Activated CD8-positive, alpha-beta T cell treated with anti-CD3 and anti-CD28 coated beads, Interleukin-2, amount 10 ng/mL, durations not matched to agents 7 days and 5 days (primary cell): ENCODE results near the gene DCAF6. TPM values are rescaled to one million over a fixed set of nuclear protein-coding genes. Genes with fewer than 3 reads are reported as not detected.

Experiments used
- ATAC-seq: fragments of 150-1000 bp; cut with Tn5 transposase; one replicate; pipeline ENCODE4 v1.10.0; 2021; ENCODE audit warnings: moderate library complexity
- CTCF ChIA-PET: fragments of 350-600 bp; sonication (Branson Sonifier 250); formaldehyde crosslinking; loops from one replicate; lab custom pipeline; 2021; ENCODE audit warnings: antibody characterized with exemption; lab: Charles Lee
- POLR2A ChIA-PET: fragments of 350-600 bp; sonication (Branson Sonifier 250); formaldehyde crosslinking; loops from one replicate; lab custom pipeline; 2021; ENCODE audit warnings: antibody characterized with exemption; lab: Charles Lee
- DNase-seq: peaks from one replicate; pipeline ENCODE4 v3.0.0-alpha.2; 2020
- H3K27ac Mint-ChIP-seq: one replicate; pipeline ENCODE4 v1.8.0; 2021; ENCODE audit warnings: mild to moderate bottlenecking, mixed read lengths
- H3K27me3 Mint-ChIP-seq: one replicate; pipeline ENCODE4 v1.8.0; 2021; ENCODE audit warnings: low read depth, mixed read lengths
- H3K36me3 Mint-ChIP-seq: one replicate; pipeline ENCODE4 v1.8.0; 2021; ENCODE audit warnings: low read depth, mixed read lengths
- H3K4me1 Mint-ChIP-seq: one replicate; pipeline ENCODE4 v1.8.0; 2021; ENCODE audit warnings: low read depth, mixed read lengths
- H3K4me3 Mint-ChIP-seq: one replicate; pipeline ENCODE4 v1.8.0; 2021; ENCODE audit warnings: mild to moderate bottlenecking, mixed read lengths
- H3K9me3 Mint-ChIP-seq: one replicate; pipeline ENCODE4 v1.8.0; 2022; ENCODE audit warnings: mixed read lengths; ENCODE audit not compliant: insufficient read depth
- total RNA-seq, 2 experiments: library from RNA; stranded (reverse); gene quantifications; one replicate each; pipeline ENCODE4 v1.2.3, GENCODE V29; 2021

DCAF6 gene
- total RNA-seq, 2 experiments from 2014 or later, result 22.6 to 25.1 TPM

DNA sequence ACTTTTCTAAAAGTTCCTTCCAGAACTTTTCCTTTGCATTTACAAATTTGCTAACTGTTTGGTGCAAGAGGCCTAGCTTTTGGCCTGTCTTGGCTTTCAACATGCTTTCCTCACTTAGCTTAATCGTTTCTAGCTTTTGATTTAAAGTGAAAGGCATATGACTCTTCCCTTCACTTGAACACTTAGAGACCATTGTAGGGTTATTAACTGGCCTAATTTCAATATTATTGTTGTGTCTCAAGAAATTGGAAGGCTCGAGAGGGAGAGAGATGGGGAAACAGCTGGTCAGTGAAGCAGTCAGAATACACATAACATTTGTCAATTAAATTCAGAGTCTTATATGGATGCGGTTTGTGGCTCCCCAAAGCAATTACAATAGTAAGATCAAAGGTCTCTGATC lies 63.4 kb downstream of the DCAF6 start:
- Mint-ChIP-seq H3K4me3 (no peak overlapping the region), H3K36me3 (peaks cover 21% of the 10 kb centered on the region), H3K4me1 (peaks cover 6% of the 10 kb centered on the region), H3K27me3 (no peaks in the 10 kb centered on the region), H3K27ac (no peak overlapping the region), H3K9me3 (no peaks in the 10 kb centered on the region)
- ChIA-PET POLR2A (no interaction called here), CTCF (interaction anchor here (0.8 to 1.8 kb wide), 3 partner anchors 12 to 399 kb away, joined by 3 to 4 read pairs (median 4); no protein-coding TSS in a partner anchor)
- ATAC-seq, result no peak
- no peak for DNase-seq

DNA sequence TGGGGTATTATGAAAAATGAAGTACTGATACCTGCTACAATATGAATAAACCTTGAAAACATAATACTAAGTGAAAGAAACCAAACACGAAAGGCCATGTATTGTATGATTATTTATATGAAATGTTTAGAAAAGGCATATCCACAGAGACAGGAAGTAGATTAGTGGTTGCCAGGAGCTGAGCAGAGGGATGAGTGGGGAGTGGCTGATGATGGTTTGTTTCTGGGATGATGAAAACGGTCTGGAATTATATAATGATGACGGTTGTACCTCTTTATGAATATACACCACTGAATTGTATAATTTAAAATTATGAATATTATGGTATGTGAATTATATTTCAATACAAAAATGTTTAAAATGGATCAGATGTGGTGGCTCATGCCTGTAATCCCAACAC lies 64.2 kb downstream of the DCAF6 start:
- no peaks in the 10 kb centered on the region for H3K9me3 Mint-ChIP-seq
- no peak overlapping the region for H3K27ac Mint-ChIP-seq
- DNase-seq, result no peak
- H3K4me3 Mint-ChIP-seq, result no peak overlapping the region
- H3K4me1 Mint-ChIP-seq, result peaks cover 6% of the 10 kb centered on the region
- ChIA-PET CTCF (interaction anchor here (1.4 kb wide), 1 partner anchor 82 kb away, joined by 4 read pairs; no protein-coding TSS in a partner anchor), POLR2A (no interaction called here)
- H3K27me3 Mint-ChIP-seq, result no peaks in the 10 kb centered on the region
- ATAC-seq, result no peak
- H3K36me3 Mint-ChIP-seq, result peaks cover 18% of the 10 kb centered on the region

DNA sequence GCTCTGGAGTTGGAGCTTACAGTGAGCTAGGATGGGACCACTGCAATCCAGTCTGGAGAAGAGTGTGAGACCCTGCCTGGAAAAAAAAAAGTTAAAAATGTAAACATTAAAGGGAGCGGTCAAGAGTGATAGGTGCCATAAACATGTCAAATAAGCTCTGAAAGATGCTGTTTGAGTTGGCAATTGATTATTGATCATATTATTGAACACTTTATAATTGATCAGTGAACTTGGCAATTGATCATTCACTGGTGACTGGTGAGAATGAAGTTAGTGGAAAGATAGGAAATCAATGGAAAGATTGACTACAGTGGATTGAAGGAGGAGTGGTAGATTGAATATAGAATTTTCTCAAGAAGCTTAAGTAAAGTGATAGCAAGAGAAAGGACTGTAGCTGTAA lies 64.7 kb downstream of the DCAF6 start:
- ChIA-PET CTCF (no interaction called here), POLR2A (interaction anchor here (0.6 kb wide), 1 partner anchor 956 kb away, joined by 3 read pairs; no protein-coding TSS in a partner anchor)

DNA sequence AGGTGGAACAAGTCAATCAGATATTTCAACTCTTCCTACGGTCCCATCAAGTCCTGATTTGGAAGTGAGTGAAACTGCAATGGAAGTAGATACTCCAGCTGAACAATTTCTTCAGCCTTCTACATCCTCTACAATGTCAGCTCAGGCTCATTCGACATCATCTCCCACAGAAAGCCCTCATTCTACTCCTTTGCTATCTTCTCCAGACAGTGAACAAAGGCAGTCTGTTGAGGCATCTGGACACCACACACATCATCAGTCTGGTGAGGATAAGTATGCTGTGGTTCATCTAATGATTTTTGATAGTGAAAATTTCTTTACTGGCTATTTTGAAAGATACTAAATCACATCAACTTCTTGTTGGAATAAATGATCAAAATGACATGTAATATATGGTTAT lies 68.0 kb downstream of the DCAF6 start:
- H3K4me1 Mint-ChIP-seq, result peaks cover 9% of the 10 kb centered on the region
- ChIA-PET CTCF (no interaction called here), POLR2A (no interaction called here)

More for the DNA sequence above, 64.7 kb downstream of the DCAF6 start:
- Mint-ChIP-seq H3K27ac (no peak overlapping the region), H3K4me1 (peaks cover 6% of the 10 kb centered on the region), H3K9me3 (no peaks in the 10 kb centered on the region), H3K27me3 (no peaks in the 10 kb centered on the region), H3K36me3 (peaks cover 18% of the 10 kb centered on the region), H3K4me3 (no peak overlapping the region)
- no peak for ATAC-seq
- DNase-seq, result no peak

DNA sequence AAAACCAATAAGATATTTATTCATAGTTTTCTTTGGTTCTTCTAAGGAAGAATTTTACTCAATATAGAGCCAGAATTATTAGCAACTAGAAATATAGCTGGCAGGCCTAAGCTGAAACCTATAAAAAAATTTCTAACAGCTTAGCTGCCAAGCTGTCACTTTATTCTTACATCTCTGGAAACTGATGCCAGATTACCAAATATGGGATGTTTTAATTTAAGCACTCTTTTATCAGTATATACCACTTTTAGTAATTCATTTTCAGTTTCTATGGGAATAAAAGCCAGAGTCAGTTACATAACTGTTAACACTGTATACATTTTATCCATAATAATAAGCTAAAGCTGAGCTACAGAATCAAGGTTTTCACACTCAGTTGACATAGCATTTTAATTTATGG lies 69.0 kb downstream of the DCAF6 start:
- Mint-ChIP-seq H3K27me3 (no peaks in the 10 kb centered on the region), H3K4me3 (no peak overlapping the region), H3K9me3 (no peaks in the 10 kb centered on the region), H3K27ac (no peak overlapping the region), H3K4me1 (peaks cover 7% of the 10 kb centered on the region), H3K36me3 (peaks cover 27% of the 10 kb centered on the region)
- no peak for DNase-seq
- no peak for ATAC-seq
- POLR2A ChIA-PET, result no interaction called here
- CTCF ChIA-PET, result interaction anchor here (0.7 to 1.2 kb wide), 4 partner anchors 15 to 234 kb away, joined by 3 to 5 read pairs (median 3); no protein-coding TSS in a partner anchor

More for the DNA sequence above, 68.0 kb downstream of the DCAF6 start:
- Mint-ChIP-seq H3K36me3 (peaks cover 28% of the 10 kb centered on the region), H3K9me3 (no peaks in the 10 kb centered on the region), H3K27me3 (no peaks in the 10 kb centered on the region), H3K27ac (no peak overlapping the region), H3K4me3 (no peak overlapping the region)
- ATAC-seq (no peak), DNase-seq (no peak)

DNA sequence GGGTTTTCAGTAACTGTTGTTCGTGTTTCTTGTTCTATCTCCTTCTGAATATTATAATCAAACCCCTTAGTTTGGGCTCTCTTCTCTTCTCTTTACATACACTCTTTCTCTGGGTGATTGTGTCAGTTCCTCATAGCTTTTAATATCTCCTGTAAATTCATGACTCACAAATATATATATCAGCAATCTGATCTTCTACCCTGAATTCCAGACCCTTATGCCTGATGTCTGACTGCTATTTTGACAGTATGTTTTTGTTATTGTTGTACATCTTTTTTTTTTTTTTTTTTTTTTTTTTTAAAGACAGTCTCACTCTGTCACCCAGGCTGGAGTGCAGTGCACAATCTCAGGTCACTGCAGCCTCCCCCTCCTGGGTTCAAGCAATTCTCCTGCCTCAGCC lies 71.2 kb downstream of the DCAF6 start:
- Mint-ChIP-seq H3K9me3 (no peaks in the 10 kb centered on the region), H3K4me3 (no peak overlapping the region), H3K27me3 (no peaks in the 10 kb centered on the region), H3K4me1 (peaks cover 5% of the 10 kb centered on the region), H3K27ac (no peak overlapping the region), H3K36me3 (peaks cover 27% of the 10 kb centered on the region)
- no peak for ATAC-seq
- POLR2A ChIA-PET, result no interaction called here
- CTCF ChIA-PET, result no interaction called here
- DNase-seq, result no peak

DNA sequence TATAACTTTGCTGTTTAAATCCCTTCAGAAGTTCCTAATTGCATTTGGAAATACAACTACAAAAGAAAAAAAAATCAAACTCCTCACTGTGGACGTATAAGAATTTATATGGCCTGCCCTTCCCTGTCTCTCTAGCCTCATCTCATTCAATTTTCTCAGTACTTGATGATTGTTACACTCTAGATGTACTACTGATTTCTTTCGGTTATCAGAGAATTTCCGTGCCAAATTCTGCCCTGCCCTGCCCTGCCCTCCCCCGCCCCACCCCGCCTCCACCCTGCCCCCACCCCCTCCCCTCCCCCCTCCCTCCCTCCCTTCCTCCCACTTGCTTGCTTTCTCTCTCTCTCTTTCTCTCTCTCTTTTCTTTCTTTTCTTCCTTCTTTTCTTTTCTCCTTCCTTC lies 72.1 kb downstream of the DCAF6 start:
- H3K4me3 Mint-ChIP-seq, result no peak overlapping the region
- H3K27ac Mint-ChIP-seq, result no peak overlapping the region
- peaks cover 27% of the 10 kb centered on the region for H3K36me3 Mint-ChIP-seq
- ChIA-PET POLR2A (interaction anchor here (0.7 kb wide), 1 partner anchor 468 kb away, joined by 3 read pairs; no protein-coding TSS in a partner anchor), CTCF (no interaction called here)
- H3K9me3 Mint-ChIP-seq, result no peaks in the 10 kb centered on the region
- no peaks in the 10 kb centered on the region for H3K27me3 Mint-ChIP-seq
- DNase-seq, result no peak
- no peak for ATAC-seq
- H3K4me1 Mint-ChIP-seq, result peaks cover 2% of the 10 kb centered on the region

DNA sequence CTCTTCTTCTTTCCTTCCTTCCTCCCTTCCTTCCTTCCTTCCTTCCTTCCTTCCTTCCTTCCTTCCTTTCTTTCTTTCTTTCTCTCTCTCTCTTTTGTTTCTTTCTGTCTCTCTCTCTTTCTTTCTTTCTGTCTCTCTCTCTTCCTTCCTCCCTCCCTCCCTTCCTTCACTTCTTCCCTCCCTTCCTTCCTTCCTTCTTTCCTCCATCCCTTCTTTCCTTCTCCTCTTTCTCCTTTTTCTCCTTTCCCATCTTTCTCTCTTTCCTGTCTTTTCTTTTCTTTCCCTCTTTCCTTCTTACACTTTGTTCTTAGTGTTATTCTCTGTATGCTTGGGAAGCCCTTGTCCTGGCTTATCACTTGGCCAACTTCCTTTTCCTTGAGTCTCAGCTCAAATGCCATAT lies 72.8 kb downstream of the DCAF6 start:
- DNase-seq (no peak), ATAC-seq (no peak)
- Mint-ChIP-seq H3K27me3 (no peaks in the 10 kb centered on the region), H3K4me3 (no peak overlapping the region), H3K4me1 (peaks cover 2% of the 10 kb centered on the region), H3K36me3 (peaks cover 25% of the 10 kb centered on the region), H3K9me3 (no peaks in the 10 kb centered on the region), H3K27ac (peak overlapping the region; percentile 36)
- CTCF ChIA-PET, result no interaction called here
- POLR2A ChIA-PET, result interaction anchor here (0.6 to 1.0 kb wide), 3 partner anchors 9 to 116 kb away, joined by 3 to 5 read pairs (median 3); no protein-coding TSS in a partner anchor

DNA sequence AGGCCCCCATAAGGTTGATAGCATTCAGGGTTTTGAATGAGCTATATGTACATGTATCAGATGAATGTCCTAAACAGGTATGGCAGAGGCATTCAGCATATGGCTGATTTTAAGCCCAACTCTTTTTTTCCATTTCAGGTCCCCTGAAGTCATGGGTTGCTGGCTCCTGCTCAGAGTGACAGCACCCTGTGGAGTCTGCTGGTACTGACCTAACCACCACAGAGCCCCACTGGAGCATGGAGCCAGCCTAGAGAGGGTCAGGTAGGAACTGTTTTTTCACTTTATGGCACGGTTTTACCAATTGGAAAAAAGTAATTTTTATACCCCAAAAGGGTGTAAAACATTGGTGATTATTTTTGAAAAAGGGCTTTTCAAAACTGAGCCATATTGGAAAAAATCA lies 82.9 kb downstream of the DCAF6 start:
- ATAC-seq, result peak; percentile 39
- no peaks in the 10 kb centered on the region for H3K9me3 Mint-ChIP-seq
- no peaks in the 10 kb centered on the region for H3K27me3 Mint-ChIP-seq
- CTCF ChIA-PET, result no interaction called here
- peaks cover 18% of the 10 kb centered on the region for H3K36me3 Mint-ChIP-seq
- no peak overlapping the region for H3K4me3 Mint-ChIP-seq
- POLR2A ChIA-PET, result interaction anchor here (1.1 kb wide), 1 partner anchor 10 kb away, joined by 3 read pairs; no protein-coding TSS in a partner anchor
- no peak overlapping the region for H3K27ac Mint-ChIP-seq
- no peaks in the 10 kb centered on the region for H3K4me1 Mint-ChIP-seq
- no peak for DNase-seq

DNA sequence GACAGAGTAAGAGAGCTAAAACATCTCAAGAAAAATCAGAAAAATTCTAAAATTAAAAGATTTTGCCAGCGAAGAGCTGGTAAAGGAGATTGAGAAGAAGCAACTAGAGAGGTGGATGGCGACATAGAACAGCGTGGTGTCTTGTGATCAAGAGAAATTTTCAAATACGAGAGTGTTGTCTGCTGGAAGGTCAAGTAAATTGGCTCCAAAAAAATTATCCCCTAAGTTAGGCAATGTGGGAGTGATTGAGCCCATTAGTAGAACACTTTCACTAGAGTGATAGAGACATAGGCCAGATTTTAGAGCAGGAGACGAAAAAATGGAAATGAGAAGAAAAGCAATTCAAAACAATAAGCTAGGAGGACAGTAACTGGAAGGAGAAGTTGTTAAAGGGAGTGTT lies 94.7 kb downstream of the DCAF6 start:
- no peak overlapping the region for H3K27ac Mint-ChIP-seq
- POLR2A ChIA-PET, result no interaction called here
- no peak for DNase-seq
- H3K9me3 Mint-ChIP-seq, result no peaks in the 10 kb centered on the region
- no peak overlapping the region for H3K4me3 Mint-ChIP-seq
- no peaks in the 10 kb centered on the region for H3K4me1 Mint-ChIP-seq
- H3K27me3 Mint-ChIP-seq, result no peaks in the 10 kb centered on the region
- no peak for ATAC-seq
- H3K36me3 Mint-ChIP-seq, result no peaks in the 10 kb centered on the region
- CTCF ChIA-PET, result interaction anchor here (0.7 kb wide), 2 partner anchors 25 to 51 kb away, joined by 3 to 4 read pairs; no protein-coding TSS in a partner anchor

DNA sequence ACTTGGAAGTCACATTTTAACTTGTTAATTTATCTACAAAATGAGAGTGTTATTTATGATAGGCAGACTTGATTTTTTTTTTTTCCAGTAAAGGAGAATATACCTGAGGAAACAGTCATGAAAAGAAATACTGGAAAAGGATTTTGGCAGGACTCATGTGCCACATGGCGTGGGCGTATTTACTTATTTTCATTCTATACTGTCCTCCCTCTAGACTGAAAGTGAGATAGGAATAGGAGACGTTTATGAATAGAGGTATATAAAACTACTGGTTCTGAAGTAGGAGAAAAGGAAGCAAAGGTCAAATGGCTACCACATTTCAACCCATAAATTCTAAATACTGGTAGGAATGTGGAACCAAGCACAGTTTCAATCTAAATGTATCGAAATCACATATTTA lies 95.1 kb downstream of the DCAF6 start:
- Mint-ChIP-seq H3K27me3 (no peaks in the 10 kb centered on the region), H3K9me3 (no peaks in the 10 kb centered on the region), H3K4me3 (no peak overlapping the region), H3K36me3 (no peaks in the 10 kb centered on the region), H3K4me1 (no peaks in the 10 kb centered on the region), H3K27ac (no peak overlapping the region)
- ATAC-seq (no peak), DNase-seq (no peak)
- ChIA-PET POLR2A (no interaction called here), CTCF (interaction anchor here (0.7 kb wide), 1 partner anchor 51 kb away, joined by 4 read pairs; no protein-coding TSS in a partner anchor)

DNA sequence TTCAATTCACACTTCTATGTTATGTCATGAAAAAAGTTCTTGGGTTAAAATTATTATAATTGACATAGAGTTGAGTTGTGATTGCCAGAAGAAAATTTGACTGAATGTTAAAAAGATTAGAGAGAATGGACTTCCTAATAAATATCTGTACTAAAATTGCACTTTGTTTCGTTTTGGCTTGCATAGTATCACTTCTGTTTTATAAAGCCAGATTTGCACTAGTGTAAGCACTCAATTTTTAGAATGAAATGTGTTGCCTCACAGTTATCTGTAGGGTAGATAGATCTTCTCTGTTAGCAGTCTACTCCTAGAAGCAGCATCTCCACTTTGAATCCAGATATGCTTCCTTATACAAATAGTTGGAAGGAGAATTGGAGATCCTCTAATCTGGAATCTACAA lies 95.5 kb downstream of the DCAF6 start:
- no peaks in the 10 kb centered on the region for H3K9me3 Mint-ChIP-seq
- no peak for ATAC-seq
- POLR2A ChIA-PET, result no interaction called here

More for the DNA sequence above, 95.5 kb downstream of the DCAF6 start:
- Mint-ChIP-seq H3K27ac (no peak overlapping the region), H3K27me3 (no peaks in the 10 kb centered on the region), H3K4me1 (no peaks in the 10 kb centered on the region), H3K36me3 (no peaks in the 10 kb centered on the region), H3K4me3 (no peak overlapping the region)
- CTCF ChIA-PET, result no interaction called here
- DNase-seq, result no peak
